Embryonic facial prominence (tissue), 1 donor: ENCODE data around the gene FUT4.
"Not testable (repeated sequence)": the region's sequence is repeated elsewhere in the genome, so short reads cannot be mapped to it uniquely, and the experiment has no call there.

Source experiments
- DNase-seq: peaks from one replicate; pipeline ENCODE4 v3.0.0-alpha.2; 2016; ENCODE audit errors: extremely low spot score

Gene FUT4, protein sequence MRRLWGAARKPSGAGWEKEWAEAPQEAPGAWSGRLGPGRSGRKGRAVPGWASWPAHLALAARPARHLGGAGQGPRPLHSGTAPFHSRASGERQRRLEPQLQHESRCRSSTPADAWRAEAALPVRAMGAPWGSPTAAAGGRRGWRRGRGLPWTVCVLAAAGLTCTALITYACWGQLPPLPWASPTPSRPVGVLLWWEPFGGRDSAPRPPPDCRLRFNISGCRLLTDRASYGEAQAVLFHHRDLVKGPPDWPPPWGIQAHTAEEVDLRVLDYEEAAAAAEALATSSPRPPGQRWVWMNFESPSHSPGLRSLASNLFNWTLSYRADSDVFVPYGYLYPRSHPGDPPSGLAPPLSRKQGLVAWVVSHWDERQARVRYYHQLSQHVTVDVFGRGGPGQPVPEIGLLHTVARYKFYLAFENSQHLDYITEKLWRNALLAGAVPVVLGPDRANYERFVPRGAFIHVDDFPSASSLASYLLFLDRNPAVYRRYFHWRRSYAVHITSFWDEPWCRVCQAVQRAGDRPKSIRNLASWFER

DNA sequence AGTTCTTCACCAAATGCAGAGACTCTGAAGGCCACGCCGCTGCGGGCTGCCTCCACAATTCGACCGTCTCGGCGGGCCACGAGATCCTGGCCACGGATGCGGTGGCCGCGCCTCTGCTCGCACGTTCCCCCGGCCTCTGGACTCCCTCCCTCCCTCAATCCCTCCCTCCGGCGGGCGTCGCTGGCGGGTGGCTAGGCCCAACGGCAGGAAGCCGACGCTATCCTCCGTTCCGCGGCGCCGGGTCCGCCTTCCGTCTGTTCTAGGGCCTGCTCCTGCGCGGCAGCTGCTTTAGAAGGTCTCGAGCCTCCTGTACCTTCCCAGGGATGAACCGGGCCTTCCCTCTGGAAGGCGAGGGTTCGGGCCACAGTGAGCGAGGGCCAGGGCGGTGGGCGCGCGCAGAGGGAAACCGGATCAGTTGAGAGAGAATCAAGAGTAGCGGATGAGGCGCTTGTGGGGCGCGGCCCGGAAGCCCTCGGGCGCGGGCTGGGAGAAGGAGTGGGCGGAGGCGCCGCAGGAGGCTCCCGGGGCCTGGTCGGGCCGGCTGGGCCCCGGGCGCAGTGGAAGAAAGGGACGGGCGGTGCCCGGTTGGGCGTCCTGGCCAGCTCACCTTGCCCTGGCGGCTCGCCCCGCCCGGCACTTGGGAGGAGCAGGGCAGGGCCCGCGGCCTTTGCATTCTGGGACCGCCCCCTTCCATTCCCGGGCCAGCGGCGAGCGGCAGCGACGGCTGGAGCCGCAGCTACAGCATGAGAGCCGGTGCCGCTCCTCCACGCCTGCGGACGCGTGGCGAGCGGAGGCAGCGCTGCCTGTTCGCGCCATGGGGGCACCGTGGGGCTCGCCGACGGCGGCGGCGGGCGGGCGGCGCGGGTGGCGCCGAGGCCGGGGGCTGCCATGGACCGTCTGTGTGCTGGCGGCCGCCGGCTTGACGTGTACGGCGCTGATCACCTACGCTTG, at the start of gene FUT4:
Gene FUT4, plus strand, starts transcription at position 227 of the 951 bp plus-strand sequence. Its CDS starts 213 bp downstream, at position 440.
- DNase-seq = peak; percentile 58

DNA sequence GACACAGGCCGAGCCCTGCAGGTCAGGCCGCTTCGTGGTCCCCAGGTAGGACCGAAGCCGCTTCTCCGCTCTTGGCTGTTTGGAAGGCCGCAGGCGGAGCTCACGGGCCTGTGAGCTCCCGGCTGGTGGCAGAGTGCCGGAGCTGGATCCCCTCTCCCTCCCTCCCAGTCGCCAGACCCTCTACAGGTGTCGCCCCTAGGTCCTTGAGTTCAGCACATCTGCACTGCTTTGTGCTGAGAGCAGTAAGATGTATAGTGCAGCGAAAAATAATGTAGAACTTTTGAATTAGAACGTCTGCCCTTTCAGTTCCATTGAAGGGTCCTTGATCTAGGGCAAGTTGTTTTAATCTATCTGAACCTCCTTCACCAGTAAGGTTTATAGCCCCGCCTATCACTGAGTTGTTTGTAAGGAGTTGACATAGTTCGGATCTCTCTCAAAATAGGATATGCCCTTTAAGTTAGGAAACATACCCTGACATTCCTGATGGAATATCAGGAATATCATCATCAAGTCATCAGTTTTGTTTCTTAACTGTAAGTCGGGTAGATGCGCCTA, 49.5 kb upstream of the FUT4 start:
- no peak for DNase-seq

DNA sequence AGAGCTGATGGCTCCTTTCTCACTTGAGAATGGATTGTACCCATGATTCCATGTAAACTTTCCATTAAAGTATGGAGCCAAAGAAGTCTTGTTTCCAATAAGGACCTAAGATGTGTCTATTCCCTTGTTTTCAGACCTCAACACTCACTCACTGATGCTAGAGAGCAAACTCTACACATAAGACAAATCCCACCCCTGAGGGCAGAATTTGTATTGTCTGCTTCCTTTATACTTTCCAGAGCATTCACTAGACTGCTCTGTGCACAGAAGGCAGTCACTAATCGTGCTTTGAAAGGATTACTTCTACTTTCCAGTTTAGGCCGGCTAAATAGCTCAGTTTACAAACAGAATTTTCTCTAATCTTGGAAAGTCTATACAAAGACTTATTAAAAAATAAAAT, 43.5 kb upstream of the FUT4 start:
- DNase-seq = no peak

DNA sequence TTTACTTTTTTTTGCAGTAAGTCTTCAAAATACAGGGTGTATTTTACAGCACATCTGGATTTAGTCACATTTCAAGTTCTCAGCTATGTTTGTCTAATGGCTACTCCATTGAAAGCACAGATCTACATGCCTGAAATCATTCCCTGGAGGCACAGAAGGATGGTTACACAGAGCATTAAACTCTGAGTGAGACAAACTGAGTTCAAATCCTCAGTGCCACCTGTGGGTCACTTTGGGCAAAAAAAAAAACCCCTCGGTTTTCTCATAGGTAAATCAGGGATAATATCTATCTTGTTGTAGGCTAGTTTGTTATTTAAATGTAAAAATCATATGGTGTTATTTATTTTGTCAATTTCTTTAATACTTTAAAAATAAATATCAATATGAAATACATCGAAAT, 42.2 kb upstream of the FUT4 start:
- no peak for DNase-seq

DNA sequence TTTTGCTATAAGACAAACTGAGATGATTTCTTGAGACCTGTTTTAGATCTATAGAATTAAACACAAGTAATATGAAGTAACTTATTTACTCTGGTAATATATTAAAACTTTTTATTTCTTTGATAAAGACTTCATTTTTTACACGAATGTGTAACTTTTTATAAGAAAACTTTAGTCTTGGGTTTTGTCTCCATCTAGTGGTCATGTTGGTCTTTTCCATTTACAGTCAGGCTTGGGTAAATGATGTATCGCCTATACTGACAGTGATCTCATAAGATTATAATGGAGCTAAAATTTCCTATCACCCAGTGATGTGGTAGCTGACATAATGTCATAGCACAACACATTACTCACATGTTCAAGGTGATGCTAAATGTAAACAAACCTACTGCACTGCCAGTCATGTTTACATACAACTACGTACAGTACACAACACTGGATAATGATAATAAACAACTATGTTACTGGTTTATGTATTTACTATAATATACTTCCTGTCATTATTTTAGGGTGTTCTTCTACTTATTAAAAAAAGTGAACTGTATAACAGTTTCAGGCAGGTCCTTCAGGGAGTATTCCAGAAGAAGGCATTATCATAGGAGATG, 38.9 kb upstream of the FUT4 start:
- DNase-seq = peak; percentile 40

DNA sequence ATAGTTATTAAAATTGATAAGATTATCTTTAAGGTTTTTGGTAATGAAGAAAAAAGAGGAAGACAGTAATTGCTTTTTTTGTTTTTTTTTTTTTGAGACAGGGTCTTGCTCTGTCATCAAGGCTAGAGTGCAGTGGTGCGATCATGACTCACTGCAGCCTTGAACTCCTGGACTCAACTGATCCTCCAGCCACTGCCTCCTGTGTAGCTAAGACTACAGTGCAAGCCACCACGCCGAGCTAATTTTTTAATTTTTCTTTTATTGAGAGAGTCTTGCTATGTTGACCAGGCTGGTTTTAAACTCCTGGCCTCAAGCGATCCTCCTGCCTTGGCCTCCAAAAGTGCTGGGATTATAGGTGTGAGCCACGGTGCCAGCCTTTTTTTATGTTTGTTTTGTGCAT, 37.2 kb upstream of the FUT4 start:
- DNase-seq = not testable (repeated sequence)

DNA sequence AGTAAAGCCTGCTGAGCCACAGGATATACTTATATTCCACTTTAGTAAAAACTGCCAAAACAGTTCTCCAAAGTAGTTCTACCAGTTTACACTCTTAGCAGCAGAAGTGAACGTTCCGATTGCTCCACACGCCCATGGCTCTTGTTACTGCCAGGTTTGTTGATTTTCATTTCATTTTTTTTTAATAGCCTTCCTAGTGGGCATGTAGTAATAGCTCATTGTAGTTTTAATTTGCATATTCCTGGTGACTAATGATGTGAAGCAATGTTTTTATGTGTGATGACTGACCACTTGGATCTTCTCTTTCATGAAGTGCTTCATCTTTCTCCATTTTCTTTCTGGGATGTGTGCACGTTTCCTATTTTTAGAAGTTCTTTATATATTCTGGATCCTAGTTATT, 36.2 kb upstream of the FUT4 start:
- no peak for DNase-seq

DNA sequence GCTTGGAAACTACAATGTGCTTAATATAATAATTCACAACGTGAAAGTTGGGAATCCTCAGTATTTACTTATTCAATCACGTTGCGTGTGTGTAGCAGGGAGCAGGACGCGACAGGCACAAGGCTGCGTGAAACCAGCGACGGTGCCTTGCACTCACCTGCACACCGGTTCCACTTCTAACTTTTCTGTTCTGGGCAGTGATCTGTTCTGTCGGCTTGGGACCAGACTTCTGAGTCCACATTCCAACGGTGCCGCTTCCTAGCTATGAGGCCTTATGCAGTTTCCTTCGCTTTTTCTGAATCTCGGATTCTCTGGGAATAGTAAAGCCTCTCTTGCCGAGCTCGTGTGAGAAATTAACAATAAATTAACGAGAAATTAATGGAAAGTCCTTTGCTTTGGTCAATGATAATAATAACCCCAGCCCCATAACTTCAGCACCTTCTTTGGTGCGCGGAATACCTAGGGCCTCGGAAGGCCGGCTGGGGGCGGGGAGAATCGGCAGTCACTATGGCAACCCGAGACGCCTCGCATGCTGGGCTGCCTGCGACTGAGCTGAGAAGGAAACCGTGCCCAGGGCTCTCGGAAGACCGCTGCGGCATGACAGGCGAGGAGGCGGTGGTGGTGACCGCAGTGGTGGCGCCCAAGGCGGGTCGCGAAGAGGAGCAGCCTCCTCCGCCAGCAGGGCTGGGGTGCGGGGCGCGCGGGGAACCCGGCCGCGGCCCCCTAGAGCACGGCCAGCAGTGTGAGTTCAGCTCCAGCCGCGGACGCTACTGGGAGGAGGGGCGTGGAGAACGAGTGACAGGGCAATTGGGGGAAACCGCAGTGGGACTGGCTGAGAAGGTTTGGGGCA, 31.6 kb upstream of the FUT4 start, which contains the start of gene C11orf97:
Gene C11orf97, plus strand, starts transcription at position 530 of the 850 bp plus-strand sequence. Its CDS starts 68 bp downstream, at position 598.
- no peak for DNase-seq

DNA sequence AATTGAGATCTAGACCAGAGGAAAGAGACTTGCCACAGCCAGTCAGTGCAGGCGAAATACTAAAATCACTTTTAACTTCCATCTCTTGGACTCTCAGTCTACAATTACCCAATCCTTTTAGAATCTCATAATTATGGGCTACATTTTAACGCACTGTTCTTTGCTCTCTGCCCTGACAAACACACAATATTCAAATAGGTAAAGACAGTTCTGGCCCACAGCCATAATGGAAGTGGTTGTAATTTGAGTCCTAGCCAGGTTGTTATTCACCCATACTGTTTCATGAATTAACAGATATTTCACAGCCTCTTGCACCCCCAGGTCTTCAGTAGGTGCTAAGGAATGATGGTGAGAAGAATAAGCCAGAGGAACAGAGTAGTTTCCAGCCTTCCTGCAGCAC, 30.6 kb upstream of the FUT4 start:
- no peak for DNase-seq

DNA sequence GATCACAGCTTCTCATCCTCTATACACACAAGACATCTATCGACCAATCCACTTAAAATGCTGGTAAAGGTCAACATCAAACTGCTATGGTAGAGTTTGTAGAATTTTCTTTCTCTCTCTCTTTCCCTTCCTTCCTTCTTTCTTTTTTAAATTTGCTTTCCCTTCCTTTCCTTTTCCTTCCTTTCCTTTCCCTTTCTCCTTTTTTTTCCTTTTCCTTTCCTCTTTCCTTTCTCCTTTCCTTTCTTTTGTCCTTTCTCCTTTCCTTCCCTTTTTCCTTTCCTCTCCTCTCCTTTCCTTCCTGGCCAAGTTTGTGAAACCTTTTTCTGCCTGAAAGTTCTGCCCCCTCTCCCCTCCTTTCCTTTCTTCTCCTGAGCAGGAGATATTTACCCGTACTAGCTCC, 28.3 kb upstream of the FUT4 start:
- no peak for DNase-seq

DNA sequence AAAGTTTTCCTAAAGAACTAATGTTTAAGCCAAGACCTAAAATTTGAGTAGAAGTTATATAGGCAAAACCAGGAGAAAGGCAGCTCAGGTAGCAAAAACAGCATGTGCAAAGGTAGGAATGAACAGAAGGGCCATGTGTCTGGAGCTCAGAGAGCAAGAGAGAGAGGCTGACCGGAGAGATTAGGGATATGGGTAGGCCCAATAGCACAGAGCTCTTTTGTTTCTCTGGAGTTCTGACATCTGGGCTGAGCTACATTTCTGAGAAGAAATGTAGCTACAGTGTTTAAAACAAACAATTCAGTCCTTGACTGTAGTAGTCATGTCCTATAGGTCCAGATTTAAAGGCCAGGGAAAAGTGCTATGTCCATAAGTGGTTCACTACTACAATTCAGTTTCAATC, 27.0 kb upstream of the FUT4 start:
- DNase-seq = no peak

DNA sequence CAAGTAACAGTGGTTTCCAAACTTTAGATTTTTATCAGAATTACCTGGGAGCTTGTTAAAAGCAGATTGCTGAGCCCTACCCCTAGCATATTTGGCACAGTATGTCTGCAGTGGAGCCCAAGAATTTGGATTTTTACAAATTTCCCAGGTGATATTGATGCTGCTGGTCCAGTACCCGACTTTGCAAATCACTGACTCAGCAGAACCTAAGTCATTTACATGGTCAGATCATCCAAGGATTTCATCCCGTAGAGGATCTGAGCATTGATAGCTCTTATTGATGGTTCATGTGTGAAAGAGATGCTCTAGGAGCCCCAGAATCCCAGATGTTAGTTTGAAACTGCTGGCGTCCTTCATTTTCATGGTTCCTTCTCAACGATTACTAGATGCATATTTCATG, 25.4 kb upstream of the FUT4 start:
- no peak for DNase-seq

DNA sequence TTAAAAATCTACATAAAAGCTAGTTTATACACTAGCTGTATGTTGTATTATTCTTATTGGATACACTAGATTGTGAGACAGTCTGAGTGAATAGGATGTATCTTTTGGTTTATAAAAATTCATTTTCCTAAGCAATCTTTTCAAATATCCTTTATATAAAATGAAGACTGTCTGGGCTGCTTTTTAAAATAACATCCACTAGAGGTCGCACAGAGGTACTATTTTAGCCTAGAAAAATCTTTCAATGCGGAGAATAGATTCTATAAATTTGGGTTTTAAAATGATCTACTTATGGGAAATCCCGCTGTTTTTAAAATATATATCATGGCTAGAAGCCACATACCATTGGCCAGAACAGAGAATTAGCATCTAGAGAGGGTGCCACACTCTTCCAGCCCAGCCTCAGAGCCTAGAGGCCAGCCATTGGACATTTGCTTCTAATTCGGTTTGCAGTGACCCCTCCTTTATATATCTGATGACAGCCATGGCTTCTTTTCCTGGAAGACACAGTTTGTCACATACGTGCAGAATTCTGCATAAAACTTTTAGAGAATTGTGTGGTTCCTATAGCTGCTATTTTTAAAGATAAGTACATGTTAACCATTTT, 24.1 kb upstream of the FUT4 start:
- peak; percentile 44 for DNase-seq

DNA sequence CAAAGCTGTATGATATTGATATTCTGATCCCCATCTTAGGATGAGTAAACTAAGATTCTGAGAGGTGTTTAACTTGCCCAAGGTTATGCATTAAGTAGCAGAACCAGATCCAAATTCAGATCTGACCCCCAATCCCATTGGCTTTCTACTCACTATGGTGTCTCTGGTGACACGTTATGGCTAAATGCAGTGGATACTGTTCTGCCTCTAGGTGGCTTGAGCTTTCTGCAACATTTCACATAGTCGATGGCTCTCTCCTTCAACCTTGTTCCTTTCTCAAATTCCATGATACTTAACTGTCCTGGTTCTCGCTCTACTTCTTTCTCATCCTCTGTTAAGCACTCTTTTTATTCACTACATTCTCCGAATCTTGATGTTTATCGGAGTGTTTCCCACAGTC, 22.0 kb upstream of the FUT4 start:
- no peak for DNase-seq

DNA sequence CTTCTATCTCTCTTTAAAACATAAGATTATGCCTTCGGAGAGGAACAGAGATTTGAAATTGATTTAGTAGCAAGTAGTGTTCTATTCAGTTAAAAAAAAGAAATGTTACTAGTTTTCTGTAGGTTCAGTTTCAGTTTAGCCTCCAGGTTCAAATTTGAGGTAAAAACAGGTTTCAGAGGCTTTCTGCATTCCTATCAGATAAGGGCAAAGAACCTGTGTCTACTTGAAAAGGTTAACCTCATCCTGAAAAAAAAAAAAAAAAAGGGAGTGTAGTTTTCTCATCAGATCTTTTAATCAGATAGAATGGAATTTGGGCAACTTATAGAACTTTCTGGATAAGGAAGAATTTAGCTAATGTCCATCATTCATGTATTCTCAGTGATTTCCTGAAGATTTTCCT, 19.4 kb upstream of the FUT4 start:
- no peak for DNase-seq

DNA sequence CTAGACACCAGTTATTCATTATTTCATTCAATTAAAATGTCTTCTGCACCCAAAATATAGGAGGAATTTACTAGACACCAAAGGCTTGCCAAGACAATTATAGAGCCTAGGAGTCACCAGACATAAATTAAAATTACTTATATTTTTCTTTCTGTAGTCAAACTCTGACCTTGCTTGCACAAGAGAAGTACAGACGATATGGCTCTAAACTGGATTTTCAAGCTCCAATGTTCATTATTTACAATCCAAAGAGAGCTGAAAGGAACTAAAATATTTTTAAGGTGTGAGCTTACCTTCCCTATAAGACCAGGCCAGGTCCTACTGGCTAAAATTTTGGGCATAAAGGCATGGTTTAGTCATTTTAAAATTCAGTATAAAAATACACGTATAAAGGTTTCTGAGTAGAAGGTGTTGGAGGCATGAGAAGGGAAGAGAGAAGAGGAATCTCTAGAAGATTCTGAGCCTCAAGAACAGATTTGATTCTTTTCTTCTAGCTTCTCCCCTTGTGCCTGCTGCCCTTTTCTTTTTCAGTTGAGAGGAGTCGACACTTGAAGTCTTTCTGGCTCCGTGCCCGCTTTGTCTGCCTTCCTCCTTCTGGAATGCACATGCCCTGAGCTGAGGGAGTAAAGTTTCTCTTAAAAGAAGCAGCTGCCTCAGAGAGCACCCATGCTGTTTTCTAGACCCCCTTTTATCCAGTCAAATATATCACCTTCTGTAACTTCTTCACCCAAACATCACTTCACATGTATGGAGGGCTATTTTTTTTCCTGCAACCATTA, 18.0 kb upstream of the FUT4 start:
- DNase-seq = peak; percentile 49

DNA sequence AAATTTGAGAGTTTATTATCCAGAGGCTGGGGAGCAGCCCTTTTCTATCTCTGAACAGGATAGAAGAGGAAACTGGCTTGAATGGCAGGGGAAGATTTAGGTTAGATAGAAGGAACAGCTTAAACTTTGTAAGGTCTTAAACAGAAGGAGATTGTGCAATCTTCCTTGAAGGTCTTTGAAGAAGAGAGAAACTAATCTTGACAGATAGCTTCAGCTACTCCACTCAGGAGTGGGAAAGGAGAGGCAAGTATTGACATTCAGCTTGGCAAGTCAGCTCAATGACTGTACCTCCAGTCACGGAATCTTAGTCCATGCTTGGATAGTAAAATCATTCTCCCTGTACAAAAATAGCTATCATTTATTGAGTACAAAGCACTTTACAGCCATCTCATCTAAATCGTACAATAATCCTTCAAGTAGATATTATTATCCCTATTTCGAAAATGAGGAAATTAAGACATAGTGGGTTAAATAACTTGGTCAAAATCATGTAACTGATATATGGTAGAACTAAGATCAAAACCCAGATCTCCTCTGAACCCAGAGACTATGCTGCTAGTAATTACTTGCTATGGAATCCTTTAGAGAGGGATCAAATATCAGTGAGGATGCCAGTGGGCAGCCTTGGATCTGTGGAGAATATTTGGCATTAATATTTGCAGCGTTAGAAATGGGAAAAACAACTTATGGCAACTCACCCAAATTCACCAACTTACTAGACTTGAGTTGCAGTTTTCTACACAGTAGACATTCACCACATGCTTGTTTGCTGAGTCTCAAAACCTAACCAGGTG, 16.9 kb upstream of the FUT4 start:
- DNase-seq = no peak

DNA sequence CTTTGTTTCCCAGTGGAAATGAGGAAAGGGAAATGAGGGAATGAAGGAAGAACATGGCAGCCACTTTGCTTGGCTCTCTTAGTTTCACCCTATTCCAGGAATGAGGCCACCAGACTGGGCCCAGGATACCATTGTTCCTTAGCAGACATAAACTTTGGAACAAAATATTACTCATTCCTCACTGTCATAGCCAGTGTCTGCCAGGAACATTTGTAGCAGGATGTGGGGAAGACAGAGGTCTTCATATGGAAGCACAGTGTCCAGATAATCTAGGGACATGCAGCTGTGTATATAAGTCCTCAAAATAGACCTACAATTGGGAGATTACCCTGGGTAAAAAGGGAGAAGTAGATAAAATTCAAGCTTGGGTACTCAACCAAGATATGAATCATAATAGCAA, 15.2 kb upstream of the FUT4 start:
- DNase-seq = no peak

DNA sequence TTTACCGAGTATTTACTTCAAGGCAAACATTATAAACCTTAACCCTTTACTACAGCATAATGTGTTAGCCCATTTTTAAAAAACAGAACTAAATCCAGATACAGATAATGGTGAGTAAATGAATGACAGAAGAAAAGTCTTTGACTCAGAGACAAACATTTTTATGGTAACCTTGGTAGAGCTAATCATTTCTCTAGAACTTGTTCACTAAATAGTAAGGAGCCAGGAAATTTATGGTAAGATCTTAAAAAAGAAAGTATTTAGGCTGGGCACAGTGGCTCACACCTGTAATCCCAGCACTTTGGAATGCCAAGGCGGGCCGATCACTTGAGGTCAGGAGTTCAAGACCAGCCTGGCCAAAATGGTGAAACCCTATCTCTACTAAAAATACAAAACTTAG, 11.5 kb upstream of the FUT4 start:
- DNase-seq = no peak
